GM19467 (cell line): ENCODE measurements around the gene NDFIP1.

Experiments
- ATAC-seq: cut with Tn5 transposase; IDR thresholded peaks from one replicate; pipeline ENCODE4 v1.9.1; 2021; ENCODE audit warnings: mild to moderate bottlenecking, moderate library complexity; ENCODE audit not compliant: unreplicated experiment

The NDFIP1 gene

GRCh38 chr5:142117579-142118151 lies 9.1 kb downstream of the NDFIP1 start:
- no peak for ATAC-seq

GRCh38 chr5:142118155-142118686 lies 9.6 kb downstream of the NDFIP1 start:
- no peak for ATAC-seq

DNA sequence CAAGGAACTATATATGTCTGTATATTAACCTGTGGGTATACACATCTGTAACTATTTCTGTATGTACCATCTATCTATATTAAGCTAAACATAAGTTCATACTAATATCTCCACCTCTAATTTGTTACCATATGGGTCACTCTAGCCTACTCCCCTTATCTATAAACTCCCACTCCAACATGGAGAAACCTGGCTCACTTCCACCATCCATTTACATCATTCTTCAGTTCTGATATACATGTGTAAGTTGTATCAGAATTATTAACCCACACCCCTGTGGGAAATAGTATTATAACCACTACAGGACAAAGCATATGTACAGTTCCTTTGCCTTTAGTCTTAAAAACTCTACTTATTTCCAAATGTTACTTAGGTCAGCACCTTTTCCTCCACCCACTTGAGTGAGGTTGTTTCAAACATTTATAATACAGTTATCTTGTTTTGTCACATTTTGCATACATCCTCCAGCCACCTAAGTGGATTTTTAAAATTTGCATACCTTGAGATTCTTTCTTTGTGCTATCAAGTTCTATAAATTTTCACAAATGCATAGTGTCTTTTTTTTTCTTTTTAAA lies 10.6 kb downstream of the NDFIP1 start:
- ATAC-seq = no peak

DNA sequence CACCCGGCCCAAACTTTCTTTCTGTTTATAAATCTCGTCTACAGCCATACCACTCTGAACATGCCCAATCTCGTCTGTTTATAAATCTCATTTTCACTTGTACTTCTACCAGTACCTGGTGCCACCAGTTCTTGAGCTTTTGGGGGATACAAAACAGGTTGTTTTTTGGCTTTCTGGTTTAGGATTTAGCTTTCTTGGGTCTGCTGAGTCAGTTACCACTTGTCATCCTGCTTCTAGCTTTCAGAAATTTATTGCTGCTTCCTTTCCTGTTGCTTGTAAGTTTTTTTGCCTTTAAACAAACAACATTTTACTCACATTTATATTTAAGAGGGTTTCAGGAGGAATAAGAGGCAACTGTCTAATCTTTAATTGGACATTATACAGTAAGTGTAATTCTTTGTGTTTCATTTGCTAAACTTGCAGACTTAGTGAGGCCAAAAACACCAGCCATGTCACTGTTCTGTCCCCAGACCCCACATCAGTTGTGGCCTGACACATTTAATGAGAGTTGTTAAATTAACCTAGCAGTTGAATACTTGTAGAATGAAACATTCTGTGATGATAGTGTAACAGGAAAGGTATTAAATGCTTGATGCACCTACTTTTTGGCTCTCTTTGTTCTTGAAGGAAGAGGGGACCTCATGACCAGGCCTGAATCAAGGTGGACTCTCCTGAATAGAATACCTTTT lies 11.8 kb downstream of the NDFIP1 start:
- no peak for ATAC-seq

- no peak for ATAC-seq
Observed at GRCh38 chr5:142122121-142122520, 13.5 kb downstream of the NDFIP1 start.

DNA sequence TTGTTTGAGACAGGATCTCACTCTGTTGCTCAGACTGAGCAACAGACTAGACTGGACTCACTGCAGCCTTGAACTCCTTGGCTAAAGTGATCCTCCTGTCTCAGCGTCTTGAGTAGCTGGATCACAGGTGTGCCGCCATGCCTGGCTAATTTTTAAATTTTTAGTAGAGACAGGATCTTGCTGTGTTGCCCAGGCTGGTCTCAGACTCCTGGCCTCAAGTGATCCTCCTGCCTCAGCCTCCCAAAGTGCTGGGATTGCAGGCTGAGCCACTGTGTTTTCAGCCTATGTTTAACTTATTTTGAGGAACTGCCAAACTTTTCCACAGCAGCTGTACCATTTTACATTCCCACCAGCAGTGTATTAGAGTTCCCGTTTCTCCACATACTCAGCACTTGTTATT lies 16.8 kb downstream of the NDFIP1 start:
- ATAC-seq = no peak

DNA sequence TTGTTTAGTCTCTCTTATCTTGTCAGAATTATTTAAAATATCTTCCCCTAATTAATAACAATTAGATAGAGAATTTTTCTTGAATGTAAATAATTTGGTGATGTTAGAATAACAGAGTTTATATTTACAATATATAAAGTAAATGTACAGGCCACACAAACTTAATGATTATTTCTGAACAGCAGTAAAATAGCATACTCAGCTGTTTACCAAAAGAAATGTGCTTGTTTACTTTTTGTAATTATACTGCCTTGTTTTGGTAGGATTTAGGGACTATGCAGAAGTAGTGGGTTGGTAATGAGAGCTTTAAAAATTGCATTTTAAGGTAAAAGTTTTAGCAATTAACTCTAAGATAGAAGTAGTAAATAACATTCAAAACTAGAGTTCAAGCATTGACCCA lies 17.4 kb downstream of the NDFIP1 start:
- ATAC-seq = no peak

GRCh38 chr5:142128675-142129208 lies 20.2 kb downstream of the NDFIP1 start:
- no peak for ATAC-seq

- no peak for ATAC-seq
Observed at GRCh38 chr5:142129446-142130066, 21.0 kb downstream of the NDFIP1 start.

- ATAC-seq = no peak
Observed at GRCh38 chr5:142131394-142131793, 22.8 kb downstream of the NDFIP1 start.

GRCh38 chr5:142132916-142133315 lies 24.3 kb downstream of the NDFIP1 start:
- ATAC-seq = no peak

DNA sequence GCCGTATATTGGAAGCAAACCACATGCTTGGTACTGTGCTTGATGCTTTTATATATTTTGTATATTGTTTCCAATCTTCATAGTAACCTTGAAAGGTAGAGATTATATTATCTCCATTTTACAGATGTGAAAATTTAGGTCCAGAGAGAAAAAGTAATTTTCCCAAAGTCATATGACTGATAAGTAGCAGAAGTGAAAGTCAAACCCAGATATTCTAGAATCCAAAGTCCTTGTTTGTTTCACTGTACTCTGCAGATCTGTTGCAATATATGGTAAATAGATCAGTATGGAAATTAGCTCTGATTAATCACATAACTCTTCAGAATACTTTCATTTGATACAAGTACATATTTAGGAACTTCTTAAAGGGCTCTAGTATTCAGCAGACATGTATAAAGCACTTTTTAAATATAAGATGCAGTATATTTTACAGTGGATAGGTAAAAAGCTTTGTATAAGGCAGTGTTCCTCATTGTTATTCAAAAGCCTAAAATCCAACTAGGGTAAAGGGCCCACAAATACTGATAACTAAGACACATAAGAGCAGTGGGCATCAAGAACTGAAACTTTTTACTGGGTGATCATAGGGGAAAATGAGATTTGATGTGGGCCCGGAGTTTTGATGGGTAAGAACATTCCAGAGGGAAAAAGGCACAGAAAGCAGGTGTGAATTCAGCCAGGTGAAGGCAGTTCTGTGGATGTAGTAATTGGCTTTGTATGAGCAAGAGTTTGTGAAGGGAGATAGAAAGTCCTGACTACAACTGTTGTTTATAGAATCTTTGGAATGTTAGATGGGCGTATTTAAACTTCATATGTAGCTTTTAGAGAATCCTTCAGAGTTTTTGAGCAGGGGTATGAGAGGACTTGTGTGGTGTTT lies 25.0 kb downstream of the NDFIP1 start:
- ATAC-seq = no peak

- no peak for ATAC-seq
Observed at GRCh38 chr5:142134331-142135010, 25.9 kb downstream of the NDFIP1 start.

- ATAC-seq = no peak
Observed at GRCh38 chr5:142141463-142141862, 32.9 kb downstream of the NDFIP1 start.

DNA sequence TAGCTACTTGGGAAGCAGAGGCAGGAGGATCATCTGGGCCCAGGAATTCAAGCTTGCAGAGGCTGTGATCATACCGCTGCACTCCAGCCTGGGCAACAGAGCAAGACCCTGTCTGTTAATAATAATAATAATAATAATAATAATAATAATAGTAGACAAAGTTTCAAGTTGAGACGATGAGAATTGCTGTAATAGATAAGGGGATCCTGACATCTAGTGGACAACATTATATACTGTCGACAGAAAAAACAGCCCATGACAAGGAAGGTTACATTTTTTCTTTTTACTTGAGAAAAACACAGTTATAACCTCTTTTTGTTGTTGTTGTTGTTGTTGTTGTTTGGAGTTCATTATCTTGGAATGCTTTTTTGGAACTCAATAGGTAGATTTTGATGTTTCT lies 35.3 kb downstream of the NDFIP1 start:
- no peak for ATAC-seq

DNA sequence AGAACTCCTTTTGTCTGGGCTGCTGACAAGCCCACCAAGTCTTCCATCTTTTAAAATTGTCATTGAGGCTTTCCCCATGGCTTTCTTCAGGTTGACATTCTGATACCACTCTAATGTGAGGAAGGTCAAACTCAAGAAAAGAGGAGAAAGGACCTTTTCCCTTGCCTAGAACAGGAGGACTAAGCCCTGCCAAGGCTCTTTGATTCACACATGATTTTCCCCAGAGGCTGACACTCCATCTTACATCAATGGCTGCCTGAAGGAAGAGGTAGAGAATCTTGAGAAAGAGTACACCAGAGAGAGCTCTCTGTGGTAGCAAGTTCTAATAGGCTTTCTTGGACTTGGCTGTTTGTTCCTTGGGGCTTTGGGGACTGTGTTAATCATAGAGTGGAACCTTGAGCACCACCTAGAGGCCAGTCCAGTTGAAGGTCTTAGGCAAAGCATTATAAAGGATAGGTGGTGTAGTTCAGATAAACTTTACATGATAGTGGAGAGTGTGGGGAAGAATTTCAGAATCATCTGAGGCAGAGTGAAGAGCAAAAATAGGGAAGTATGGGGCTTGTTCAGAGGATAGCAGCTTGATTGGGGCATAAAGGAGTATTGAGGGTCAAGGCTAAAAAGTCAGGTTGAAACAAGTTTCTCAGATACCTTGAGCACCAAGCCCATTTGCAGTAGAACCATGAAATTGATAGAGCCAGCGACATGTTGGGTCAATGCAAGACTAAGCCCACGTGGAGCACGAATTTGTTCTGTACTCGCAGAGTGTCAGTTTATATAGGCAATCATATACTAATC lies 36.7 kb downstream of the NDFIP1 start:
- peak; percentile 82 for ATAC-seq

- no peak for ATAC-seq
Observed at GRCh38 chr5:142149363-142149762, 40.8 kb downstream of the NDFIP1 start.

DNA sequence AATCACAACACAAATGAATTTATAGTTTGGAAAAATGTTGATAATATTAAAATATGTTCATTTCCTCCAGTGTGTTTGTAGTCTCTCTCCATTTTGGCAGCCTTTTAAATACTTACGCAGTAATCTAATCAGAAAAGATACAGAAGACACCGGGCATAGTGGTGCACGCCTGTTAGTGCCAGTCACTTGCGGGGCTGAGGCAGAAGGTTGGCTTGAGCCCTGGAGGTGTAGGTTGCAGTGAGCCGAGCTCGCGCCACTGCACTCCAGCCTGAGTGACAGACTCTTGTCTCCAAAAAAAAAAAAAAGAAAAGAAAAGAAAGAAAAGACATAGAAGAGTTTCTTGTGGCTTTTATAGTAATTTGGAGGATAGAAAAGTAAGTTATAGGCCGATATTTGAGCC lies 41.9 kb downstream of the NDFIP1 start:
- ATAC-seq = no peak
